ENCODE data around the gene EXD2. TPM values are rescaled to one million over a fixed set of nuclear protein-coding genes. Genes with fewer than 3 reads are reported as not detected.
A peak's percentile ranks its signal among the peaks of the same experiment; 100 is the strongest.

EXD2 gene
- total and polyA plus RNA-seq, 2 of the 13 experiments (the other 11 are each of a cell fraction or from before 2014, with no cell fraction given) = 9.5 to 15.1 TPM

DNA sequence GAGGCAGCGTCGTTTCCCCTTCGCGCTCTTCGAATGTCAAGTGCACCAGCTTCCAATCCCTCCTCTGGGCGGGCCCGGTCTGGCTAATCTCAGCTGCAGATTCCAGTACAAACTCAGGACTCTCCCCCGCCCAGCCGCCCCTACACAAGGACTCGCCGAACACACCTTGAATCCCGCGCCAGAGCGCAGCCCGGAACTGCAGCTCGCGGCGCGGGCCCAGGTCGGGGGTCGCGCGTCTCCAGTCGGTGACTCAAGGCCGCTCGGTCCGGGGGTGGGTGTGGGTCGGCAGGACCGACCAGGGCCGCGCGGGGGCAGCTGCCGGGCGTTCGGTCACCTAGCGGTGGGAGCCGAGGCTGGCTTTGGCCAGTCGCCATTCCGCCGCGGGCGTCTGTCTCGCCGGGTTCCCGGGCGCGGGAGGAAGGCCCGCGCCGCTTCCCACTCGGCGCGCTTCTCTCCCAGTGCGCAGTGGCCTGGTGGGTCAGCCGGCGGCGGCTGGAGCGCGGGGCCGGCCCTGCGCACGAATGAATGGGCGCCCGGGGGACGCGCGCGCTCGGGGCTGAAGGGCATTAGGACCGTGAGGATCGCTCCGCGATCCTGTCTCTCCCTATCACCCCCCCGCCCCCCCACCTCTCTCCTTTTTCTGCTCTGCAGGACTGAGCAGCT, 68.4 kb downstream of the EXD2 start, which contains the start of gene GALNT16 (continued):
- no peak for TF ChIP-seq ELF3 (CRISPR knock-in tag; IDR thresholded peaks at IDR 0.05)
- peak; percentile 44; the same call in 1 of the 2 replicates for TF ChIP-seq GFI1 (CRISPR knock-in tag; IDR thresholded peaks at IDR 0.05; ENCODE audit: borderline replicate concordance)
- TF ChIP-seq, protein P1, sequence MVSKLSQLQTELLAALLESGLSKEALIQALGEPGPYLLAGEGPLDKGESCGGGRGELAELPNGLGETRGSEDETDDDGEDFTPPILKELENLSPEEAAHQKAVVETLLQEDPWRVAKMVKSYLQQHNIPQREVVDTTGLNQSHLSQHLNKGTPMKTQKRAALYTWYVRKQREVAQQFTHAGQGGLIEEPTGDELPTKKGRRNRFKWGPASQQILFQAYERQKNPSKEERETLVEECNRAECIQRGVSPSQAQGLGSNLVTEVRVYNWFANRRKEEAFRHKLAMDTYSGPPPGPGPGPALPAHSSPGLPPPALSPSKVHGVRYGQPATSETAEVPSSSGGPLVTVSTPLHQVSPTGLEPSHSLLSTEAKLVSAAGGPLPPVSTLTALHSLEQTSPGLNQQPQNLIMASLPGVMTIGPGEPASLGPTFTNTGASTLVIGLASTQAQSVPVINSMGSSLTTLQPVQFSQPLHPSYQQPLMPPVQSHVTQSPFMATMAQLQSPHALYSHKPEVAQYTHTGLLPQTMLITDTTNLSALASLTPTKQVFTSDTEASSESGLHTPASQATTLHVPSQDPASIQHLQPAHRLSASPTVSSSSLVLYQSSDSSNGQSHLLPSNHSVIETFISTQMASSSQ (IDR thresholded peaks at IDR 0.05; ENCODE audit: low read depth) = no peak
- TF ChIP-seq, protein P1 (CRISPR knock-in tag; IDR thresholded peaks at IDR 0.05; ENCODE audit: borderline replicate concordance) = 0 out of 2 replicates have a peak, but pooled peaks have one; percentile 17
- TF ChIP-seq, protein P2, sequence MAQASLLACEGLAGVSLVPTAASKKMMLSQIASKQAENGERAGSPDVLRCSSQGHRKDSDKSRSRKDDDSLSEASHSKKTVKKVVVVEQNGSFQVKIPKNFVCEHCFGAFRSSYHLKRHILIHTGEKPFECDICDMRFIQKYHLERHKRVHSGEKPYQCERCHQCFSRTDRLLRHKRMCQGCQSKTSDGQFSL (CRISPR knock-in tag; IDR thresholded peaks at IDR 0.05) = peak; percentile 78
- no peak for TF ChIP-seq SALL1 (CRISPR knock-in tag; IDR thresholded peaks at IDR 0.05)
- TF ChIP-seq TGIF2 (CRISPR knock-in tag; IDR thresholded peaks at IDR 0.05) = no peak
- 0 out of 2 replicates have a peak, but pooled peaks have one; percentile 22 for TF ChIP-seq ZNF563 (CRISPR knock-in tag; IDR thresholded peaks at IDR 0.05)
- no peak for TF ChIP-seq CBX5 (CRISPR knock-in tag; IDR thresholded peaks at IDR 0.05; ENCODE audit: borderline replicate concordance)
- TF ChIP-seq, protein P3, sequence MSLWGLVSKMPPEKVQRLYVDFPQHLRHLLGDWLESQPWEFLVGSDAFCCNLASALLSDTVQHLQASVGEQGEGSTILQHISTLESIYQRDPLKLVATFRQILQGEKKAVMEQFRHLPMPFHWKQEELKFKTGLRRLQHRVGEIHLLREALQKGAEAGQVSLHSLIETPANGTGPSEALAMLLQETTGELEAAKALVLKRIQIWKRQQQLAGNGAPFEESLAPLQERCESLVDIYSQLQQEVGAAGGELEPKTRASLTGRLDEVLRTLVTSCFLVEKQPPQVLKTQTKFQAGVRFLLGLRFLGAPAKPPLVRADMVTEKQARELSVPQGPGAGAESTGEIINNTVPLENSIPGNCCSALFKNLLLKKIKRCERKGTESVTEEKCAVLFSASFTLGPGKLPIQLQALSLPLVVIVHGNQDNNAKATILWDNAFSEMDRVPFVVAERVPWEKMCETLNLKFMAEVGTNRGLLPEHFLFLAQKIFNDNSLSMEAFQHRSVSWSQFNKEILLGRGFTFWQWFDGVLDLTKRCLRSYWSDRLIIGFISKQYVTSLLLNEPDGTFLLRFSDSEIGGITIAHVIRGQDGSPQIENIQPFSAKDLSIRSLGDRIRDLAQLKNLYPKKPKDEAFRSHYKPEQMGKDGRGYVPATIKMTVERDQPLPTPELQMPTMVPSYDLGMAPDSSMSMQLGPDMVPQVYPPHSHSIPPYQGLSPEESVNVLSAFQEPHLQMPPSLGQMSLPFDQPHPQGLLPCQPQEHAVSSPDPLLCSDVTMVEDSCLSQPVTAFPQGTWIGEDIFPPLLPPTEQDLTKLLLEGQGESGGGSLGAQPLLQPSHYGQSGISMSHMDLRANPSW (CRISPR knock-in tag; IDR thresholded peaks at IDR 0.05; ENCODE audit: borderline replicate concordance) = no peak
- TF ChIP-seq ZNF777 (CRISPR knock-in tag; IDR thresholded peaks at IDR 0.05) = peak; percentile 20; the same call in 1 of the 2 replicates
- TF ChIP-seq, protein P4, sequence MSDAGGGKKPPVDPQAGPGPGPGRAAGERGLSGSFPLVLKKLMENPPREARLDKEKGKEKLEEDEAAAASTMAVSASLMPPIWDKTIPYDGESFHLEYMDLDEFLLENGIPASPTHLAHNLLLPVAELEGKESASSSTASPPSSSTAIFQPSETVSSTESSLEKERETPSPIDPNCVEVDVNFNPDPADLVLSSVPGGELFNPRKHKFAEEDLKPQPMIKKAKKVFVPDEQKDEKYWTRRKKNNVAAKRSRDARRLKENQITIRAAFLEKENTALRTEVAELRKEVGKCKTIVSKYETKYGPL (CRISPR knock-in tag; IDR thresholded peaks at IDR 0.05) = no peak
- 0 out of 2 replicates have a peak, but pooled peaks have one; percentile 28 for TF ChIP-seq ZNF761 (CRISPR knock-in tag; conservative IDR thresholded peaks at IDR 0.05)
- TF ChIP-seq HNRNPUL1 (IDR thresholded peaks at IDR 0.05; ENCODE audit: low read depth, low read length) = no peak
- no peak for TF ChIP-seq RBM39 (IDR thresholded peaks at IDR 0.05; ENCODE audit: low read depth, low read length, poor library complexity, severe bottlenecking)
- no peak for TF ChIP-seq ATF7-NPFF (CRISPR knock-in tag; IDR thresholded peaks at IDR 0.05; ENCODE audit: low read depth)
- no peak for TF ChIP-seq HMG20A (CRISPR knock-in tag; IDR thresholded peaks at IDR 0.05; ENCODE audit: borderline replicate concordance)
- TF ChIP-seq ZNF350 (CRISPR knock-in tag; IDR thresholded peaks at IDR 0.05; ENCODE audit: borderline replicate concordance, low read depth) = no peak
- no peak for TF ChIP-seq DPF2 (CRISPR knock-in tag; IDR thresholded peaks at IDR 0.05; ENCODE audit: borderline replicate concordance, low read depth)
- no peak for TF ChIP-seq ETV5 (CRISPR knock-in tag; IDR thresholded peaks at IDR 0.05; ENCODE audit: borderline replicate concordance)

Data from HepG2 (cell line).